HG02852 (cell line): ENCODE results near the gene PHF1.
A peak's percentile ranks its signal among the peaks of the same experiment; 100 is the strongest.
"Not testable (repeated sequence)": the region's sequence is repeated elsewhere in the genome, so short reads cannot be mapped to it uniquely, and the experiment has no call there.

Experiments used
- ATAC-seq: cut with Tn5 transposase; IDR thresholded peaks from one replicate; pipeline ENCODE4 v1.9.1; 2021; ENCODE audit warnings: mild to moderate bottlenecking, moderate library complexity; ENCODE audit not compliant: unreplicated experiment

The PHF1 gene

GRCh38 chr6:33410711-33411631, at the start of gene PHF1:
PHF1 (plus strand) TSS chr6:33411014; CDS start chr6:33412264, 1,250 bp downstream.
- ATAC-seq: peak; percentile 38

DNA sequence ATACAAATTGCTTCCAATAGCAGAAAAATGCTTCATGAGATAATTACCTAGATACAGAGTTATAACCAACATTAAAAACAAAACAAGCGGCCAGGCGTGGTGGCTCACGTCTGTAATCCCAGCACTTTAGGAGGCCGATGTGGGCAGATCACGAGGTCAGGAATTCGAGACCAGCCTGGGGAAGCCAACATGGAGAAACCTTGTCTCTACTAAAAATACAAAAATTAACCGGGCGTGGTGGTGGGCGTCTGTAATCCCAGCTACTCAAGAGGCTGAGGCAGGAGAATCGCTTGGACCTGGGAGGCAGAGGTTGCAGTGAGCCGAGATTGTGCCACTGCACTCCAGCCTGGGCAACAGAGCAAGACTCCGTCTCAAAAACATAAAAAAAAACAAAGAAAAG, 47.3 kb upstream of the PHF1 start:
- not testable (repeated sequence) for ATAC-seq

GRCh38 chr6:33364475-33365205, 46.2 kb upstream of the PHF1 start:
- ATAC-seq: not testable (repeated sequence)

DNA sequence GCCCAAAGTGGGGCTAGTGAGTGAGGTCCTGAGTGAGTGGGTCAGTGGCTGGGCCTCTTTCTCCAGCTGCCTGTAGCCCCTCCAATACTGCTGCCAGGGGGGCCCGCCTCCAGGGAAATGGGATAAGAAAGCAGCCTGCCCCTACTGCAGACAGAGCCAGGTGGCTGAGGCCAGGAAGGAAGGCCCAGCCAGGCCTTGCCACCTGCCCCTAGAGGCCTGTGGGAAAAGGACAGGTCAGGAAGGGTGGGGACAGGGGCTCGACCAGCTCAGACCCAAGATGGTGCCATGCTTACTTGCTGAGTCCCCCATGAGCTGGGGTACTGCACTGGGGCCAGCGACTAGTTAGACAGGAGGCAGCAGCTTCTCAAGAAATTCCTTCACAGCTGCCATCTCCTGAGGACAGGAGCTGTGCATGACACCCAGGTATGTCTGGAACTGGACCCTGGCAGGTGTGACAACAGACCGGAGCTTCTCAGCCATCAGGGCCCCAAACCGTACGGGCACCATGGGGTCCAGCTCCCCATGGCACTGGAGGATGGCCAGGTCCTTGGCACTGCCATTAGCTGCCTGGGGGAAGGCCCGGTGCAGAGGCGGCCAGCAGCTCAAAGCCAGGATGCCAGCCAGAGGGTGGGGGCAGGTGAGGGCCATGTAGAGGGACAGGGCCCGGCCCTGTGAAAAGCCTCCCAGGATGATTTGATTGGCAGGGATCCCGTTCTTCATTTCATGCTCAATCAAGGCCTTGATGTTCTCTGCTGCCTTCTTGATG, 45.4 kb upstream of the PHF1 start:
- not testable (repeated sequence) for ATAC-seq

DNA sequence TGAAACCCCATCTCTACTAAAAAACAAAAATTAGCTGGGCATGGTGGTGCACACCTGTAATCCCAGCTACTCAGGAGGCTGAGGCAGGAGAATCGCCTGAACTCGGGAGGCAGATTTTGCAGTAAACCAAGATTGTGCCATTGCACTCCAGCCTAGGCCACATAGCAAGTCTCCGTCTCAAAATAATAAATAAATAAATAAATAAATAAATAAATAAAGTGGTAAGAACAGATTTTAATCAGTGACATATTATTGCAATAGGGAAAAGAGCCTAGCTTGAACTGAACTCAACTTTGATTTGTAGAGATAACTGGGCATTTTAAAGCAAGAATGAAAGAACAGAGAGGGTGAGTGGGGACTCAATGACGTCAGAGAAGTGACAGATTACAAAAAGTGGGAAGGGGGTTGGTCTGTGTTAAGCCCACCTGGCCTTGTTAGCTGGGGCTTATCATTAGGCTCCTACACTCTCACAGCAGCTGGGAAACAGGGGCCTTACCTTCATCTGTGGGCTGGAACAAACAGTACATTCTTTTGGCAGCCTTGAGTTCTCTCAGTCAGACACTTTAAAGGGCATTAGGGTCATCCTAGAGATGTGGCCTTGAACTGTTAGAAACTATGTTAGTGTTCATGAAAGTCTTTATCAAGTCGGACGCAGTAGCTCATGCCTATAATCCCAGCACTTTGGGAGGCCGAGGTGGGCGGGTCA, 43.7 kb upstream of the PHF1 start:
- ATAC-seq: no peak

DNA sequence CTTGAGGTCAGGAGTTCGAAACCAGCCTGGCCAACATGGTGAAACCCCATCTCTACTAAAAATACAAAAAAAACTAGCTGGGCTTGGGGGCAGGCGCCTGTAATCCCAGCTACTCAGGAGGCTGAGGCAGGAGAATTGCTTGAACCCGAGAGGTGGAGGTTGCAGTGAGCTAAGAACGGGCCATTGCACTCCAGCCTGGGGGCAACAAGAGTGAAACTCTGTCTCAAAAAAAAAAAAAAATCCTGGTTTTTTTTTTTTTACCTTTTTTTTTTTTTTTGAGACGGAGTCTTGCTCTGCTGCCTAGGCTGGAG, 43.1 kb upstream of the PHF1 start:
- ATAC-seq: not testable (repeated sequence)

DNA sequence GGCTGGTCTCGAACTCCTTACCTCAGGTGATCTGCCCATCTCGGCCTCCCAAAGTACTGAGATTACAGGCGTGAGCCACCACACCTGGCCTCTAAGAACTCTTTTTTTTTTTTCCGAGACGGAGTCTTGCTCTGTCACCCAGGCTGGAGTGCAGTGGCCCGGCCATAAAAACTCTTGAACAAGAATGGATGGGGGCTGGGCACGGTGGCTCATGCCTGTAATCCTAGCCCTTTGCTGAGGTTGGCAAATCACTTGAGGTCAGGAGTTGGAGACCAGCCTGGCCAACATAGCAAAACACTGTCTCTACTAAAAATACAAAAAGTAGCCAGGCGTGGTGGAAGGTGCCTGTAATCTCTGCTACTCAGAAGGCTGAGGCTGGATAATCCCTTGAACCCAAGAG, 38.9 kb upstream of the PHF1 start:
- ATAC-seq: not testable (repeated sequence)

DNA sequence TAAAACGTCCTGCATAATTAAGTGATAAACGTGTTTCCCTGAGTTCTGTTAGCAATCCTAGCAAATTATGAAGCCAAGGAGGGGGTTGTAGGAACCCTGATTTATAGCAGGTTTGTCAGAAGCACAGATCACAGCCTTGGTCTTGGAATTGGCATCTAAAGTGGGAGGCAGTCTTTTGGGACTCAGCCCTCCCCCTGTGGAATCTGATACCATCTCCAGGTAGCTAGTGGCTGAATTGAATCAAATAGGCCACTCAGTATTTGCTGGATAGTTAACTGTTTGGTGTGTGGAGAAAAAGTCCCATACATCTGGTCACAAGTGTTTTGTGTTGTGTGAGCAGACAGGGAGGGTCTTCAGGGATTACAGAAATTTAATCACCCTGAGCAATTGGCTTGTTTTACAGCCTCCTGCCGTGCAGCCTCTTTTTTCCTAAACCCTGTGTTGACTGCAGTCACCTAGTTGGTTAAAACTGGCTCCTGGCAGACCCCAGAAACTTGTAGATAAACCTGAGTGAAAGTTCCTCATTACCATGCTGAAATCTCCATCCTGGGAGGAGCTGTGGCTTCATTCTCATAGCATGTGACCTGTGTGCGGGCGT, 38.2 kb upstream of the PHF1 start:
- no peak for ATAC-seq

GRCh38 chr6:33373960-33374910, 36.6 kb upstream of the PHF1 start:
- ATAC-seq: no peak

DNA sequence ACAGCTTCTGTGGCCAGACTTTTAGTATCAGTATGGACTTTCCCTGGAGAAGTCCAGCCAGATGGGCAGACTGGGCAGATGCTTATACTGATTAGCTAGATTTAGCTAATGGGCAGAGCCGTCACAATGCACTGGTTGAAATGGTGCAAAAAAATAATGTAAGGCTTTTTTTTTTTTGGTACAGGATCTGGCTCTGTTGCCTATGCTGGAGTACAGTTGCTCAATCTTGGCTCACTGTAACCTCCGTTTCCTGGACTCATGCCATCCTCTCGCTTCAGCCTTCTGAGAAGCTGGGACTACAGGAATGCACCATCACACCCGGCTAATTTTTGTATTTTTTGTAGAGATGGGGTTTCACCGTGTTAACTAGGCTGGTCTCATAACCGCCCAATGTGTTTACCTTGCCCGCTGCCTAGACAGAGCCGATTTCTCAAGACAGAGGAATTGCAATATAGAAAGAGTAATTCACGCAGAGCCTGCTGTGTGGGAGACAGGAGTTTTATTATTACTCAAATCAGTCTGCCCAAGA, 35.6 kb upstream of the PHF1 start:
- ATAC-seq: no peak

DNA sequence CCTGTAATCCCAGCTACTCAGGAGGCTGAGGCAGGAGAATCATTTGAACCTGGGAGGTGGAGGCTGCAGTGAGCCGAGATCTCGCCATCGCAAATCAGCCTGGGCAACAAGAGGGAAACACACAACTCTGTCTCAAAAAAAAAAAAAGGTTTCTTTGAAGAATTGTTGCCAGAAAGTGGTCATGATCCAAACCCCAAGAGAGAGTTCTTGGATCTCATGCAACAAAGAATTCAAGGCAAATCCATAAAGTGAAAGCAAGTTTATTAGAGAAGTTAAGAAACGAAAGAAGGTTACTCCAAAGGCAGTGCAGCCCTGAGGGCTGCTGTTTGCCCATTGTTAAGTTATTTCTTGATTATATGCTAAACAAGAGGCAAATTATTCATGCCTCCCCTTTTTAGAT, 33.6 kb upstream of the PHF1 start:
- no peak for ATAC-seq

DNA sequence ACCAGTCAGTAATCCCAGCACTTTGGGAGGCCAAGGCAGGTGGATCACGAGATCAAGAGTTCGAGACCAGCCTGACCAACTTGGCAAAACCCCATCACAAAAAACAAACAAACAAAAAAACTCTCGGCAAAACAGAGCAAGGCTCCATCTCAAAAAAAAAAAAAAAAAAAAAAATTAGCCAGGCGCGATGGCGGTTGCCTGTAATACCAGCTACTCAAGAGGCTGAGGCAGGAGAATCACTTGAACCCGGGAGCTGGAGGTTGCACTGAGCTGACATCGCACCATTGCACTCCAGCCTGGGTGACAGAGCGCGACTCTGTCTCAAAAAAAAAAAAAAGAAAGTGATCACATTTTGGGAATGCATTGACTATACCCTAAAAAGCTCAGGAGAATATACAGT, 31.6 kb upstream of the PHF1 start:
- ATAC-seq: not testable (repeated sequence)

GRCh38 chr6:33380272-33380981, 30.4 kb upstream of the PHF1 start:
- ATAC-seq: no peak

DNA sequence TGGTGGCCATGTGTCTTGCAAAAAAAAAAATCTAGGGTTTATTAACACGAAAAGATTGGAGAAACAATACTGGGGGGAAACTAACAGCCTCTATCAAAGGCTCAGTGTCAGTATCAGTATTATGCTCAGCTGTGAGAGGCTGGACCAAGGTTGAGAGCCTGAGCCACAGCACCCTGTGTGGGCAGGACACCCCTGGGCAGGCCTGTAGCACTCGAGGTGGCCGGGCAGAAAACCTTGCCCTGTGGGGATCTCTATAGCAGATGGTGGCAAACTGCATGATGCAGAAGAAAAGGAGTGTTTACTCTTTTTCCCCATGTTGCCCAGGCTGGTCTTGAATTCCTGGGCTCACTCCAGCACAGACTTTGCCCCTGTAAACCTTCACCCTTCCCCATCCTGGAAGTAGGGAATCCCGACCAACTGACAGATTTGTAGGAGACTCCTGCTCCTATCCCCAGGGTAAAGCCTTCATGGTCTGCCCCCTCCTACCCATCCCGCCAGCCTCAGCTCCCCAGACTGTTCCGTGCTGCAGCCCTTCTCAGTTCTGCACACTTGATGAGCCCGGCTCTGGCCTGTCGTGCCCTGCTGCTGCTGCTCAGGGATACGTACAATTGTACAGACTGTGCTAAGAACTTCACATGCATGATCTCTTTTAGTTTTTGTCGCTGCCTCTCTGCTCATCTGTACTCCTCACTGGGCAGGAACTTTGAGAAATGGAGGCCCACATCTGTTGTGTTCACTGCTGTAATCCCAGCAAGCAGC, 27.2 kb upstream of the PHF1 start:
- ATAC-seq: no peak

- ATAC-seq: no peak
Observed at GRCh38 chr6:33384581-33385020, 26.2 kb upstream of the PHF1 start.

GRCh38 chr6:33390173-33390572, 20.6 kb upstream of the PHF1 start:
- ATAC-seq: no peak

GRCh38 chr6:33390767-33391277, 20.0 kb upstream of the PHF1 start:
- ATAC-seq: no peak
